Gastrocnemius medialis (tissue), 4 donors: ENCODE data around the gene ANO3.

Experiments
- POLR2A ChIP-seq, 2 donors: fragments of 450-650 bp; IDR thresholded peaks; one replicate each; pipeline ENCODE4 v1.6.1; 2017; ENCODE audit warnings: antibody characterized with exemption in 2 of 2, mild to moderate bottlenecking in 2 of 2, moderate library complexity in 2 of 2
- TF ChIP-seq, protein P1 (sequence below), 5 experiments: fragments of 450-650 bp in 3 of 5; fragments of 200-600 bp in 2 of 5; sonication (generic) in 2 of 5; IDR thresholded peaks in 4 of 5; conservative IDR thresholded peaks in 1 of 5; 1 replicate in 4 of 5; 2 replicates in 1 of 5; pipeline ENCODE4 v1.5.1; 2016 to 2019; ENCODE audit warnings: antibody characterized with exemption in 5 of 5, mild to moderate bottlenecking in 3 of 5, moderate library complexity in 3 of 5

DNA sequence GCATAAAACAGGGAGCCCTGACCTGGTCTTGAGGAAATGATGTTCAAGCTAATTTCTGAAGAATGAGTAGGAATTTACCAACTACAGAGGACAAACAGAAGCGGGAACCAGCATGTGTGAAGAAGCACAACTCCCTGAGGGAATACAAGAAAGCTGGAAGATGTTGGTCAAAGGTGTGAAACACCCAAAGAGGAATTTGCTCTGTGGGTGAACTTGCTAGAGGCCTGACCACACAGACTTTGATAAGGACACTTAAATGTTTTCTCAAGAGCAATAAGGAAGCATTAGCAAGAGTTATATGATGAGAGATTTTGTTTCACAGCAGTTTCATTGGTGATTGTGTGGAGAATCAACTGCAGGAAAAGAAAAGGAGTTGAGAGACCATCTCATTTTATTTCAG lies 372.3 kb downstream of the ANO3 start:
- TF ChIP-seq, protein P1, sequence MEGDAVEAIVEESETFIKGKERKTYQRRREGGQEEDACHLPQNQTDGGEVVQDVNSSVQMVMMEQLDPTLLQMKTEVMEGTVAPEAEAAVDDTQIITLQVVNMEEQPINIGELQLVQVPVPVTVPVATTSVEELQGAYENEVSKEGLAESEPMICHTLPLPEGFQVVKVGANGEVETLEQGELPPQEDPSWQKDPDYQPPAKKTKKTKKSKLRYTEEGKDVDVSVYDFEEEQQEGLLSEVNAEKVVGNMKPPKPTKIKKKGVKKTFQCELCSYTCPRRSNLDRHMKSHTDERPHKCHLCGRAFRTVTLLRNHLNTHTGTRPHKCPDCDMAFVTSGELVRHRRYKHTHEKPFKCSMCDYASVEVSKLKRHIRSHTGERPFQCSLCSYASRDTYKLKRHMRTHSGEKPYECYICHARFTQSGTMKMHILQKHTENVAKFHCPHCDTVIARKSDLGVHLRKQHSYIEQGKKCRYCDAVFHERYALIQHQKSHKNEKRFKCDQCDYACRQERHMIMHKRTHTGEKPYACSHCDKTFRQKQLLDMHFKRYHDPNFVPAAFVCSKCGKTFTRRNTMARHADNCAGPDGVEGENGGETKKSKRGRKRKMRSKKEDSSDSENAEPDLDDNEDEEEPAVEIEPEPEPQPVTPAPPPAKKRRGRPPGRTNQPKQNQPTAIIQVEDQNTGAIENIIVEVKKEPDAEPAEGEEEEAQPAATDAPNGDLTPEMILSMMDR (IDR thresholded peaks at IDR 0.05 in 4 of 5, conservative IDR thresholded peaks at IDR 0.05 in 1 of 5) = no peak
- TF ChIP-seq POLR2A (IDR thresholded peaks at IDR 0.05) = no peak
